Uterus (tissue), 2 donors: ENCODE data around the gene LTF.

Experiments
- POLR2A ChIP-seq, 2 donors: fragments of 450-650 bp; IDR thresholded peaks; one replicate each; pipeline ENCODE4 v1.6.1; 2016; ENCODE audit warnings: antibody characterized with exemption in 2 of 2, mild to moderate bottlenecking in 1 of 2, moderate library complexity in 1 of 2
- TF ChIP-seq, protein P1 (sequence below), 4 experiments: fragments of 200-600 bp in 2 of 4; fragments of 450-650 bp in 2 of 4; sonication (generic) in 2 of 4; IDR thresholded peaks; one replicate each; pipeline ENCODE4 v1.5.1; 2016 to 2019; ENCODE audit warnings: antibody characterized with exemption in 4 of 4, mild to moderate bottlenecking in 2 of 4, moderate library complexity in 1 of 4

DNA sequence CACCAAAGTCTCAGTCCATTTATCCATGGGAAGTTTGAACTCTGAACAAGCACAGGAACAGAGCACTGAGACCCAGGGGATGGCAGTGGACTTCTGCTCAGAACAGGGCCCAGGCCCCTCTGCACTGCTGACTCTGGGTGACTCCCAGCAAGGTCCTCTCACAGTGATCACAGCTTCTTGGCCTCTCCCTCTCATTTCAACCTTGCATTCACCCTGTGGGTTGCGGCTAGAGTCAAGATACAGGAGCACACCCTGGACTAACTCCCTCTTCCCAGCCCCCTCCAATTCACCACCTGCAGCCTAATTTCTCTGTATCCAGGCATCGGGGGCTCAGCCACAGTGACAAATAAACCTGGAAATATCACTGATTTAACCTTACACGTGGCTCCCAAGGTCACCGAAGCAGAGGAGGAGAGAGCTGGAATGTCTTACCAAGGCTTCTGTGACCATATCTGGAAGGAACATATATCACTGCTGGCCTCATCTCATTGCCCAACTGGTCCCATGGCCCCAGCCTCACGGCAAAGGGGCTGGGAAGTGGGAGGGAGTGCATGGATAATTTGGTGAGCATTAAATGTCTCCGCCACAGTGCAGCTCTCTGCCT, 34.3 kb upstream of the LTF start:
- TF ChIP-seq POLR2A (IDR thresholded peaks at IDR 0.05), result no peak
- TF ChIP-seq, protein P1, sequence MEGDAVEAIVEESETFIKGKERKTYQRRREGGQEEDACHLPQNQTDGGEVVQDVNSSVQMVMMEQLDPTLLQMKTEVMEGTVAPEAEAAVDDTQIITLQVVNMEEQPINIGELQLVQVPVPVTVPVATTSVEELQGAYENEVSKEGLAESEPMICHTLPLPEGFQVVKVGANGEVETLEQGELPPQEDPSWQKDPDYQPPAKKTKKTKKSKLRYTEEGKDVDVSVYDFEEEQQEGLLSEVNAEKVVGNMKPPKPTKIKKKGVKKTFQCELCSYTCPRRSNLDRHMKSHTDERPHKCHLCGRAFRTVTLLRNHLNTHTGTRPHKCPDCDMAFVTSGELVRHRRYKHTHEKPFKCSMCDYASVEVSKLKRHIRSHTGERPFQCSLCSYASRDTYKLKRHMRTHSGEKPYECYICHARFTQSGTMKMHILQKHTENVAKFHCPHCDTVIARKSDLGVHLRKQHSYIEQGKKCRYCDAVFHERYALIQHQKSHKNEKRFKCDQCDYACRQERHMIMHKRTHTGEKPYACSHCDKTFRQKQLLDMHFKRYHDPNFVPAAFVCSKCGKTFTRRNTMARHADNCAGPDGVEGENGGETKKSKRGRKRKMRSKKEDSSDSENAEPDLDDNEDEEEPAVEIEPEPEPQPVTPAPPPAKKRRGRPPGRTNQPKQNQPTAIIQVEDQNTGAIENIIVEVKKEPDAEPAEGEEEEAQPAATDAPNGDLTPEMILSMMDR (IDR thresholded peaks at IDR 0.05), result no peak
